Uterus (tissue), 4 donors: Measurements from ENCODE around the gene ZSWIM6. TPM values are rescaled to one million over a fixed set of nuclear protein-coding genes. Genes with fewer than 3 reads are reported as not detected.

Experiments
- DNase-seq, 2 donors: peaks; one replicate each; pipeline ENCODE4 v3.0.0-alpha.2; 2019 to 2020
- H3K27ac ChIP-seq, 2 donors: fragments of 200-600 bp; sonication (generic); 1 replicate in 1 of 2; 2 replicates in 1 of 2; pipeline ENCODE4 v1.5.1; 2016 to 2018
- H3K27me3 ChIP-seq, 2 donors: fragments of 200-600 bp; sonication (generic); one replicate each; pipeline ENCODE4 v1.5.1; 2018 to 2019; ENCODE audit warnings: control low read depth in 1 of 2
- H3K36me3 ChIP-seq, 2 donors: fragments of 200-600 bp; sonication (generic); one replicate each; pipeline ENCODE4 v1.5.1; 2019; ENCODE audit warnings: control low read depth in 1 of 2
- H3K4me1 ChIP-seq, 2 donors: fragments of 200-600 bp; sonication (generic); one replicate each; pipeline ENCODE4 v1.5.1; 2018 to 2019; ENCODE audit warnings: control low read depth in 1 of 2
- H3K4me3 ChIP-seq, 2 donors: fragments of 200-600 bp; sonication (generic); 1 replicate in 1 of 2; 2 replicates in 1 of 2; pipeline ENCODE4 v1.5.1; 2018 to 2019; ENCODE audit warnings: mild to moderate bottlenecking in 1 of 2
- H3K9me3 ChIP-seq, 2 donors: fragments of 200-600 bp; sonication (generic); one replicate each; pipeline ENCODE4 v1.5.1; 2019; ENCODE audit warnings: control low read depth in 1 of 2
- CTCF ChIP-seq, 4 experiments: fragments of 200-600 bp in 2 of 4; fragments of 450-650 bp in 2 of 4; sonication (generic) in 2 of 4; IDR thresholded peaks; one replicate each; pipeline ENCODE4 v1.5.1; 2016 to 2019; ENCODE audit warnings: antibody characterized with exemption in 4 of 4, mild to moderate bottlenecking in 2 of 4, moderate library complexity in 1 of 4
- POLR2A ChIP-seq, 2 donors: fragments of 450-650 bp; IDR thresholded peaks; one replicate each; pipeline ENCODE4 v1.6.1; 2016; ENCODE audit warnings: antibody characterized with exemption in 2 of 2, mild to moderate bottlenecking in 1 of 2, moderate library complexity in 1 of 2
- intact Hi-C: fragments of 100-400 bp; cut with DNase I; formaldehyde crosslinking; loops from one replicate; pipeline ENCODE4 v1.15.1; 2023; ENCODE audit warnings: low total_unique reads
- total RNA-seq, 4 donors: library from RNA; depleted of rRNA in 3 of 4; stranded (reverse); fragments of >200 nt in 3 of 4; gene quantifications; one replicate each; pipeline versions ENCODE4 v1.1.0 to v1.2.4, GENCODE V29; 2014 to 2023
- donor health status: DM: yes; HTN: yes; CAD: no.

The ZSWIM6 gene
- total RNA-seq, 4 donors from 2014 or later, result 4.1 to 14.8 (median 11.1) TPM

- no peak overlapping the region for H3K27ac ChIP-seq
- no peaks in the 10 kb centered on the region for H3K4me1 ChIP-seq
- H3K27me3 ChIP-seq, result no peaks in the 10 kb centered on the region
- DNase-seq, result no peak
- TF ChIP-seq CTCF (IDR thresholded peaks at IDR 0.05) (no peak), POLR2A (IDR thresholded peaks at IDR 0.05) (peak in 1 of 2 donors; percentile 22)
- H3K9me3 ChIP-seq, result no peaks in the 10 kb centered on the region
- no peaks in the 10 kb centered on the region for H3K36me3 ChIP-seq
- H3K4me3 ChIP-seq, result no peak overlapping the region
- intact Hi-C loops, result no loop called here
Observed at GRCh38 chr5:61301341-61302199, 30.5 kb upstream of the ZSWIM6 start.

GRCh38 chr5:61302200-61302563 lies 29.9 kb upstream of the ZSWIM6 start:
- H3K27ac ChIP-seq, result no peak overlapping the region
- H3K9me3 ChIP-seq, result no peaks in the 10 kb centered on the region
- H3K36me3 ChIP-seq, result no peaks in the 10 kb centered on the region
- TF ChIP-seq POLR2A (IDR thresholded peaks at IDR 0.05) (no peak), CTCF (IDR thresholded peaks at IDR 0.05) (no peak)
- no peaks in the 10 kb centered on the region for H3K4me1 ChIP-seq
- no peak for DNase-seq
- no peak overlapping the region for H3K4me3 ChIP-seq
- H3K27me3 ChIP-seq, result no peaks in the 10 kb centered on the region
- intact Hi-C loops, result no loop called here

GRCh38 chr5:61303346-61303745 lies 28.7 kb upstream of the ZSWIM6 start:
- Histone ChIP-seq H3K36me3 (no peaks in the 10 kb centered on the region), H3K27me3 (no peaks in the 10 kb centered on the region), H3K9me3 (no peaks in the 10 kb centered on the region), H3K4me1 (no peaks in the 10 kb centered on the region), H3K27ac (no peak overlapping the region), H3K4me3 (no peak overlapping the region)
- TF ChIP-seq POLR2A (IDR thresholded peaks at IDR 0.05), result no peak
- no peak for TF ChIP-seq CTCF (IDR thresholded peaks at IDR 0.05)
- DNase-seq, result no peak
- intact Hi-C loops, result no loop called here

- no peak for DNase-seq
- H3K27me3 ChIP-seq, result no peaks in the 10 kb centered on the region
- no peak for TF ChIP-seq POLR2A (IDR thresholded peaks at IDR 0.05)
- no peak for TF ChIP-seq CTCF (IDR thresholded peaks at IDR 0.05)
- intact Hi-C loops, result no loop called here
- no peak overlapping the region for H3K4me3 ChIP-seq
- no peaks in the 10 kb centered on the region for H3K36me3 ChIP-seq
- H3K4me1 ChIP-seq, result no peaks in the 10 kb centered on the region
- H3K9me3 ChIP-seq, result no peaks in the 10 kb centered on the region
- H3K27ac ChIP-seq, result no peak overlapping the region
Observed at GRCh38 chr5:61304590-61305381, 27.3 kb upstream of the ZSWIM6 start.
